Endothelial cell (in vitro differentiated cells): ENCODE measurements around the gene SH3PXD2A. TPM values are rescaled to one million over a fixed set of nuclear protein-coding genes. Genes with fewer than 3 reads are reported as not detected.
A peak's percentile ranks its signal among the peaks of the same experiment; 100 is the strongest.

Experiments used
- DNase-seq: peaks from one replicate; pipeline ENCODE4 v3.0.0; 2021; ENCODE audit warnings: low spot score
- H3K27ac Mint-ChIP-seq: one replicate; pipeline ENCODE4 v1.8.0; 2021; ENCODE audit warnings: mixed read lengths, inconsistent platforms; ENCODE audit not compliant: unreplicated experiment
- H3K27me3 Mint-ChIP-seq: one replicate; pipeline ENCODE4 v1.8.0; 2021; ENCODE audit warnings: mild to moderate bottlenecking, moderate library complexity, mixed read lengths, inconsistent platforms; ENCODE audit not compliant: unreplicated experiment
- H3K36me3 Mint-ChIP-seq: one replicate; pipeline ENCODE4 v1.8.0; 2021; ENCODE audit warnings: mild to moderate bottlenecking, low read depth, mixed read lengths, inconsistent platforms; ENCODE audit not compliant: unreplicated experiment
- H3K4me1 Mint-ChIP-seq: one replicate; pipeline ENCODE4 v1.8.0; 2021; ENCODE audit warnings: mild to moderate bottlenecking, mixed read lengths, inconsistent platforms; ENCODE audit not compliant: unreplicated experiment
- H3K4me3 Mint-ChIP-seq: one replicate; pipeline ENCODE4 v1.8.0; 2021; ENCODE audit warnings: mild to moderate bottlenecking, mixed read lengths, inconsistent platforms; ENCODE audit not compliant: unreplicated experiment
- H3K9me3 Mint-ChIP-seq: one replicate; pipeline ENCODE4 v1.8.0; 2021; ENCODE audit warnings: mixed read lengths, inconsistent platforms; ENCODE audit not compliant: unreplicated experiment
- CTCF ChIP-seq: fragments of 200-600 bp; sonication (generic); IDR thresholded peaks from one replicate; pipeline ENCODE4 v1.5.0; 2021; ENCODE audit warnings: antibody characterized with exemption; ENCODE audit not compliant: unreplicated experiment
- total RNA-seq: library from RNA; stranded (reverse); fragmentation: NEBNext Ultra II Directional; extraction: Animal tissue kit (Norgen Biotek cat#: 25700); gene quantifications from one replicate; pipeline ENCODE4 v1.2.1, GENCODE V29; 2021; ENCODE audit not compliant: unreplicated experiment

Gene SH3PXD2A
- total RNA-seq, 1 donor from 2014 or later = 59.9 TPM

DNA sequence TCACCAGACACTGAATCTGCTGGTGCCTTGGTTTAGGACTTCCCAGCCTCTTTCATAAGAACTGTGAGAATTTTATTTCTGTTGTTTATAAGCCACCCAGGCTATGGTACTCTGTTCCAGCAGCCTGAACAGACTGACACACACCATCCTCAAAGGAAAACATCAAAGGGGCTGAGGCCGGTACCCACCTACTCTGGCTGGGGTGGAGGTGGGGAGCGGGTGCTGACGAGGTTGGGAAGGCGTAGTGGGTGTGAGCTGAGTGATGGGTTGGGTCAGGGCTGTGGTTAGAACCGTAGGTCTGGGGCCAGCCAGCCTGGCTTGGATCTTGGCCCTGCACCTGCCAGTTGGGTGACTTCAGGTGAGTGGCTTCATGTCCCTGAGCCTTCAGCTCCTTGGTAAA is 136.3 kb downstream of the SH3PXD2A start:
- H3K4me1 Mint-ChIP-seq = peaks cover 11% of the 10 kb centered on the region
- no peak for TF ChIP-seq CTCF
- no peaks in the 10 kb centered on the region for H3K9me3 Mint-ChIP-seq
- no peak overlapping the region for H3K4me3 Mint-ChIP-seq
- peak overlapping the region; percentile 24 for H3K27ac Mint-ChIP-seq
- H3K36me3 Mint-ChIP-seq = peaks cover 14% of the 10 kb centered on the region
- no peak for DNase-seq
- H3K27me3 Mint-ChIP-seq = peaks cover 5% of the 10 kb centered on the region

DNA sequence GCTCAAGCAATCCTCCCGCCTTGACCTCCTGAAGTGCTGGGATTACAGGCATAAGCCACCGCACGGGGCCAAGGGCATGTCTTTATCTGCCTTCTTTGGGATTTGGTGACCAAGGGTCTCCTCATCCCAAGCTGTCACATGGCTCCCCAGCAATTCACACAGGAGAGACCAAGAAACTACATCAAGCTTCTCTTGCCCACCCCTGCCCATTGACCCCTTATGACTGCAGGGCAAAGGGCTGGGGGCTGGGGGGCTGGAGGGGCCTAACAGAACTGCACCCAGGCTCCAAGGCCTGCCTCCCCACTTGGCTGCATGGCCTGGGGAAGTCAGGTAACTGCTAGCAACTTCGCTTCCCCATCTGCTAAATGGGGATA is 137.1 kb downstream of the SH3PXD2A start:
- TF ChIP-seq CTCF = no peak
- Mint-ChIP-seq H3K27ac (no peak overlapping the region), H3K4me1 (peaks cover 11% of the 10 kb centered on the region), H3K27me3 (peaks cover 5% of the 10 kb centered on the region), H3K36me3 (peaks cover 14% of the 10 kb centered on the region), H3K4me3 (no peak overlapping the region), H3K9me3 (no peaks in the 10 kb centered on the region)
- DNase-seq = no peak

DNA sequence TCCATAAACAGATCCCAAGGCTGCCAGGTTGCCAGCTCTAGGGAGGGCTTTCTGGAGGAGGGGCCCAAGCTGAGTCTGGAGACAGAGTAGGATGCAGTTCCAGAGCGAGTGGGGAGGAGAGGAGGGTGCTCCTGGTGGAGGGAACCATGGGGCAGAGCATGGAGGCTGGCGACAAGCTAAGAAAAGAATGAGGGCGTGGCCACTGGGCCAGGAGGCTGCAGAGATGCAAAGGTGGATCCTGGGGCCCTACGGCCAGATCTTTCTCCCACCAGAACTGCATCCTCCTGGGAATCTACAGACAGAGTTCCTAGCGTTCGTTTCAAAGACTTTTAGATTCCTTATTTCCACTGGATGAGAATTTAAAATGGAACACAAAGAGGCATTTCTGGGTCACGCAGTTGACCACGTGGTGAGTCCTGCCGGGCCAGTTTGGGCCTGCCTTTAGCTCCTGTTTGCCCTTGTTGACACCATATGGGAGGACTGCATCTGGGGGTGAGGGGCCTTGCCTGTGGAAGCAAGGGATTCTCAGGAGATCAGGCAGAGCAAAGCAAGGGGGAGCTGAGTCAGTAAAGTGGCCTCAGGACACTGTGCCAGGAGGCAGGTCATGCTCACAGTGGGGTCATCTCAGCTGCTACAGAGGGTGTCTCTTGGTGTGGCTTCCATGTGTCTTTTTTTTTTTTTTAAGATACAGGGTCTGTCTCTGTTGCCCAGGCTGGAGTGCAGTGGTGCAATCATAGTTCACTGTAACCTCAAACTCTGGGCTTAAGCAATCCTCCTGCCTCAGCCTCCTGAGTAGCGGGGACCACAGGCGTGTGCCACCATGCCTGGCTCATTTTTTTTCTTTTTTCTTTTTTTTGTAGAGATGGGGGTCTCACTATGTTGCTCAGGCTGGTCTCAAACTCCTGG is 137.8 kb downstream of the SH3PXD2A start:
- peaks cover 14% of the 10 kb centered on the region for H3K36me3 Mint-ChIP-seq
- no peaks in the 10 kb centered on the region for H3K9me3 Mint-ChIP-seq
- peaks cover 5% of the 10 kb centered on the region for H3K27me3 Mint-ChIP-seq
- H3K27ac Mint-ChIP-seq = no peak overlapping the region
- H3K4me3 Mint-ChIP-seq = peak overlapping the region; percentile 60
- no peak for TF ChIP-seq CTCF
- peaks cover 11% of the 10 kb centered on the region for H3K4me1 Mint-ChIP-seq
- no peak for DNase-seq

- H3K4me3 Mint-ChIP-seq = peak overlapping the region; percentile 63
- peaks cover 14% of the 10 kb centered on the region for H3K36me3 Mint-ChIP-seq
- no peak for DNase-seq
- TF ChIP-seq CTCF = no peak
- H3K27ac Mint-ChIP-seq = no peak overlapping the region
- H3K27me3 Mint-ChIP-seq = peaks cover 5% of the 10 kb centered on the region
- H3K9me3 Mint-ChIP-seq = no peaks in the 10 kb centered on the region
- H3K4me1 Mint-ChIP-seq = peaks cover 11% of the 10 kb centered on the region
Observed at GRCh38 chr10:103716206-103717160, 138.9 kb downstream of the SH3PXD2A start.
